Measurements from ENCODE around the gene NOL7. TPM values are rescaled to one million over a fixed set of nuclear protein-coding genes. Genes with fewer than 3 reads are reported as not detected.

Gene NOL7
- total and polyA plus RNA-seq, 2 of the 13 experiments (the other 11 are each of a cell fraction or from before 2014, with no cell fraction given): 37.8 to 186 TPM

DNA sequence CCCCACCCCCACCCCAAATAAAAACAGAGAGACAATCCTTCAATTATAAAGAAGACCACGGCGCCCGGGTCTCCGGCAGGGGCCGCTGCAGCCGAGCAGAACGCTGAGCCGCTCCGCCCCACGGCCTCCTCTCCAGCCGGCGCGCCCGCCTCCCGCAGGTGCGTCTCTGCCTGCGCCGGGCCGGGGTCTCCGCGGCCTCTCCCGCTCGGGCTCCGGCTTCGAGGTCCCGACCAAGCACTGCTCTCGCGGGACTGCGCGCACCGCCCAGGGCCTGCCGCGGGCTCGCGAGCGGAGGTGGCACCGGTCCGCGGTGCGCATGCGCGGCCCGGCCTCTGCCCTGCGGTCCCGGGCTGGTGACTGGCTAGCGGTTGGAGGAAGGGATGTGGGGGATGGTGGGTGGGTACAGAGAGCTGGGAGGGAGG, 41.0 kb upstream of the NOL7 start (continued):
- TF ChIP-seq GFI1 (CRISPR knock-in tag; IDR thresholded peaks at IDR 0.05; ENCODE audit: borderline replicate concordance) (no peak; the same call in 1 of the 2 replicates), TFDP1 (CRISPR knock-in tag; IDR thresholded peaks at IDR 0.05; ENCODE audit: borderline replicate concordance) (peak; percentile 73; the same call in 1 of the 2 replicates), RBFOX2 (IDR thresholded peaks at IDR 0.05; ENCODE audit: low read depth, low read length) (peak; percentile 95), MXI1 (IDR thresholded peaks at IDR 0.05; ENCODE audit: borderline replicate concordance, low read depth, low read length) (peak; percentile 27; the same call in 1 of the 3 replicates), STAG1 (CRISPR knock-in tag; IDR thresholded peaks at IDR 0.05) (peak; percentile 30), GPN1 (CRISPR knock-in tag; IDR thresholded peaks at IDR 0.05; ENCODE audit: borderline replicate concordance) (no peak), ZSCAN31 (CRISPR knock-in tag; IDR thresholded peaks at IDR 0.05; ENCODE audit: low read depth) (peak; percentile 62; the same call in 1 of the 2 replicates), ONECUT2 (CRISPR knock-in tag; IDR thresholded peaks at IDR 0.05) (no peak), NONO (IDR thresholded peaks at IDR 0.05) (no peak), NONO (CRISPR knock-in tag; conservative IDR thresholded peaks at IDR 0.05) (peak; percentile 75), PITX1 (CRISPR knock-in tag; IDR thresholded peaks at IDR 0.05) (no peak), ZNF33B (CRISPR knock-in tag; IDR thresholded peaks at IDR 0.05) (0 out of 2 replicates have a peak, but pooled peaks have one; percentile 52), XRCC5 (optimal IDR thresholded peaks at IDR 0.05; ENCODE audit: low read length) (peak; percentile 34), HNRNPK (IDR thresholded peaks at IDR 0.05; ENCODE audit: low read depth, low read length, poor library complexity, severe bottlenecking) (peak; percentile 99), BRF2 (CRISPR knock-in tag; IDR thresholded peaks at IDR 0.05) (peak; percentile 29; the same call in 1 of the 2 replicates), POLR2A (IDR thresholded peaks at IDR 0.05; ENCODE audit: insufficient read depth in 1 of 2, low read depth in 2 of 2, low read length in 2 of 2) (peak in 1 of 2 experiments; percentile 84; a peak in 2 of 4 replicates), HOXA7 (CRISPR knock-in tag; IDR thresholded peaks at IDR 0.05) (no peak), MIXL1 (CRISPR knock-in tag; IDR thresholded peaks at IDR 0.05) (peak; percentile 8; the same call in 1 of the 2 replicates), HCFC1 (IDR thresholded peaks at IDR 0.05; ENCODE audit: low read depth, low read length) (peak; percentile 46; the same call in 1 of the 2 replicates)
- TF ChIP-seq, protein P1, sequence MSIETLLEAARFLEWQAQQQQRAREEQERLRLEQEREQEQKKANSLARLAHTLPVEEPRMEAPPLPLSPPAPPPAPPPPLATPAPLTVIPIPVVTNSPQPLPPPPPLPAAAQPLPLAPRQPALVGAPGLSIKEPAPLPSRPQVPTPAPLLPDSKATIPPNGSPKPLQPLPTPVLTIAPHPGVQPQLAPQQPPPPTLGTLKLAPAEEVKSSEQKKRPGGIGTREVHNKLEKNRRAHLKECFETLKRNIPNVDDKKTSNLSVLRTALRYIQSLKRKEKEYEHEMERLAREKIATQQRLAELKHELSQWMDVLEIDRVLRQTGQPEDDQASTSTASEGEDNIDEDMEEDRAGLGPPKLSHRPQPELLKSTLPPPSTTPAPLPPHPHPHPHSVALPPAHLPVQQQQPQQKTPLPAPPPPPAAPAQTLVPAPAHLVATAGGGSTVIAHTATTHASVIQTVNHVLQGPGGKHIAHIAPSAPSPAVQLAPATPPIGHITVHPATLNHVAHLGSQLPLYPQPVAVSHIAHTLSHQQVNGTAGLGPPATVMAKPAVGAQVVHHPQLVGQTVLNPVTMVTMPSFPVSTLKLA (IDR thresholded peaks at IDR 0.05): no peak
- TF ChIP-seq, protein P2, sequence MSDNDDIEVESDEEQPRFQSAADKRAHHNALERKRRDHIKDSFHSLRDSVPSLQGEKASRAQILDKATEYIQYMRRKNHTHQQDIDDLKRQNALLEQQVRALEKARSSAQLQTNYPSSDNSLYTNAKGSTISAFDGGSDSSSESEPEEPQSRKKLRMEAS (IDR thresholded peaks at IDR 0.05): peak; percentile 54; the same call in 1 of the 2 replicates
- TF ChIP-seq, protein P3, sequence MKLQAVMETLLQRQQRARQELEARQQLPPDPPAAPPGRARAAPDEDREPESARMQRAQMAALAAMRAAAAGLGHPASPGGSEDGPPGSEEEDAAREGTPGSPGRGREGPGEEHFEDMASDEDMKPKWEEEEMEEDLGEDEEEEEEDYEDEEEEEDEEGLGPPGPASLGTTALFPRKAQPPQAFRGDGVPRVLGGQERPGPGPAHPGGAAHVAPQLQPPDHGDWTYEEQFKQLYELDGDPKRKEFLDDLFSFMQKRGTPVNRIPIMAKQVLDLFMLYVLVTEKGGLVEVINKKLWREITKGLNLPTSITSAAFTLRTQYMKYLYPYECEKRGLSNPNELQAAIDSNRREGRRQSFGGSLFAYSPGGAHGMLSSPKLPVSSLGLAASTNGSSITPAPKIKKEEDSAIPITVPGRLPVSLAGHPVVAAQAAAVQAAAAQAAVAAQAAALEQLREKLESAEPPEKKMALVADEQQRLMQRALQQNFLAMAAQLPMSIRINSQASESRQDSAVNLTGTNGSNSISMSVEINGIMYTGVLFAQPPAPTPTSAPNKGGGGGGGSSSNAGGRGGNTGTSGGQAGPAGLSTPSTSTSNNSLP (IDR thresholded peaks at IDR 0.05; ENCODE audit: low read depth, low read length): 0 out of 2 replicates have a peak, but pooled peaks have one; percentile 27
- TF ChIP-seq, protein P4, sequence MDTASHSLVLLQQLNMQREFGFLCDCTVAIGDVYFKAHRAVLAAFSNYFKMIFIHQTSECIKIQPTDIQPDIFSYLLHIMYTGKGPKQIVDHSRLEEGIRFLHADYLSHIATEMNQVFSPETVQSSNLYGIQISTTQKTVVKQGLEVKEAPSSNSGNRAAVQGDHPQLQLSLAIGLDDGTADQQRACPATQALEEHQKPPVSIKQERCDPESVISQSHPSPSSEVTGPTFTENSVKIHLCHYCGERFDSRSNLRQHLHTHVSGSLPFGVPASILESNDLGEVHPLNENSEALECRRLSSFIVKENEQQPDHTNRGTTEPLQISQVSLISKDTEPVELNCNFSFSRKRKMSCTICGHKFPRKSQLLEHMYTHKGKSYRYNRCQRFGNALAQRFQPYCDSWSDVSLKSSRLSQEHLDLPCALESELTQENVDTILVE (CRISPR knock-in tag; IDR thresholded peaks at IDR 0.05): no peak; the same call in 1 of the 2 replicates
